OCI-M2 (cell line): Measurements from ENCODE around the gene ZNF414.
A peak's percentile ranks its signal among the peaks of the same experiment; 100 is the strongest.
"Not testable (repeated sequence)": the region's sequence is repeated elsewhere in the genome, so short reads cannot be mapped to it uniquely, and the experiment has no call there.

Experiments used
- DNase-seq: peaks from one replicate; lab custom pipeline; 2025; ENCODE audit not compliant: unreplicated experiment; lab: John Stamatoyannopoulos, UW

ZNF414 gene

DNA sequence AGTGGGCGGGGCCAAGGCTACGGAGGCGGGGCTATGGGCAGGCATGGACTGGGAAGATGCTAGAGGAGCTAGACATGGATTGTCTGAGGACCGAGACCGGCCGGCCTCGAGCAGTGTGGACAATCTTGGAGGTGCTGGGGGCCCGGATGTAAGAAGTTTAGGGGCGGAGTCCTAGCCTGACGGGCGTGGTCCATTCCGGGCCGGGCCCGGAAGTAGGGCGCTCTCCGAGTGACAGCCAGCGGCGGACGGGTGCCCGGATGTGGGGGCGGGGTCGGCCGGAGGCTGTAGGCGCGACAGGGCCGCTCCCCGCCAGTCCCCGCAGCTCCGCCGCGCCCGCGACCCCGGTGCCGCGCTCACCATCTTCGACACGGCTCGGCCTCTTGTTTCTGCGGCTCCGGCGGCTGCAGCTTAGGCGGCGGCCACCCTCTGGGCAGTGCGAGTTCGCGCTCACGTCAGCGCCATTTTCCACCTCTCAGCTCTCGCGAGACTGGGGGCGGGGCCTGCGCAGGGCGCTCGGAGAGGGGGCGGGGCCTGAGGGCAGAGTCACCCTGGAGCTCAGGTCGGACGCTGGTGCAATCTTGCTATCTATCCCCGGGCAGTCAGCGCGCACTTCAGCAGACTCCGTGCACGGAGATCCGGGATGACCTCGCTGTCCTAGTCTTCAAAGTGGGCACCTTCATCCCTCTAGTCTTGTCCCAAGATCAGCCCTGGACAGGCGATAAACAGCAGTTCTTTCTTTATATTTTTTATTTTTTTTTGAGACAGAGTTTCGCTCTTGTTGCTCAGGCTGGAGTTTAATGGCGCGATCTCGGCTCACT, at the start of gene ZNF414:
Gene ZNF414 (minus strand): TSS at position 481 of the 818 bp plus-strand sequence. CDS start 121 bp downstream, at position 360.
- peak; percentile 70 for DNase-seq

GRCh38 chr19:8561075-8561764, 47.3 kb upstream of the ZNF414 start:
- no peak for DNase-seq

DNA sequence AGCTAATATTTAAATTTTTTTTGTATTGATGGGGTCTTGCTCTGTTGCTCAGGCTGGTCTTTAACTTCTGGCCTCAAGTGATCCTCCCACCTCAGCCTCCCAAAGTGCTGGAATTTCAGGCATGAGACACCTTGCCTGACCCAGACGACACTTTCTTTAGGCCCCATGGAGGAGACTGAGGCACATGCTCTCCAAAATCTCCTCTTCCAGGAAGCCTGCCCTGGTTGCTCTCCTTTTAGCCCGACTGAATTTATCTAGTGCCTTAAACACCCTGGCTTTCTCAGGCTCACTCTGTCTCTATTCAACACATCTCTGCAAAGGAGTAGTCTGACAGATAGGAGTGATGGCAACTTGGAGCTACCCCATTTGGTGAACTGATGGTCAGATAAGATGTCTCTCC, 44.4 kb upstream of the ZNF414 start:
- DNase-seq: no peak

GRCh38 chr19:8557642-8558238, 43.8 kb upstream of the ZNF414 start:
- DNase-seq: no peak

- not testable (repeated sequence) for DNase-seq
These were observed 39.8 kb upstream of the ZNF414 start for GRCh38 chr19:8553729-8554128.

- DNase-seq: no peak
These were observed 38.8 kb upstream of the ZNF414 start for GRCh38 chr19:8552810-8553209.

- DNase-seq: no peak
These were observed 36.1 kb upstream of the ZNF414 start for GRCh38 chr19:8550070-8550469.

DNA sequence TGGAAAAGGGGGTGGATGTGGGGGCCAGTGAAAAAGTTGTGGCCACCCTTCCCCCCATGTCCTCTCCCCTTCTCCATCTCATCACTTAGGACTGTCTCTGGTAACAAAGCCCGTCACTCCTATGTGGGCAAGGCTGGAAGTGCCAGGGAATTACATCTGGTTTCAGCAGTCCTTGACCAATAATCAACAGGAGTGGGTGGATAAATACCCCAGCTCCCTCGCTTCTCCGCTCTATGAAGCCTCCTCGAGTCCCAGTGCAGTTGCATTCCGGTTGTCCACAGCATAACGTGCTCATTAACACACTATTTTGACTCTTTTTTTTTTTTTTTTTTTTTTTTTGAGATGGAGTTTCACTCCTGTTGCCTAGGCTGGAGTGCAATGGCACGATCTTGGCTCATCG, 31.8 kb upstream of the ZNF414 start:
- no peak for DNase-seq

DNA sequence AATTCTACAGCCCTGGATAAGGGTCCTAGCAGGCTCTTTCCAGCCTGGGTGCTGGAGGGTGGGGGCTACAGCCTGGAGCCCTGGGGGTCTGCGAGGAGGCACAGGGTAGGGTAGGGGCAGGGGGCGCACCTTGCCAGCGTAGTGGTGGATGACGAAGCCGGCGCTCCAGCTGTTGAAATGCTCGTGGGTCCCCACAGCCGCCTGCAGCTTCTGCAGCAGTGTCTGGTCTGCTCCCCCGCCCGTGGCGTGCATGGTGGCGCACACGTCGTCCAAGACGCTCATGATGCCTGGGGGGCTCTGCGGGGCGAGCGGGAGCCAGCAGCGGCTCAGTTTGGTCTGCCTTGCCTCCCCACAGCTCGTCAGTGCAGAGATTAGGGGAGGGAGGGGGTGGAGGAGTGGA, 30.2 kb upstream of the ZNF414 start:
- no peak for DNase-seq

- DNase-seq: no peak
These were observed 25.7 kb upstream of the ZNF414 start for GRCh38 chr19:8539621-8540149.

- no peak for DNase-seq
These were observed 23.1 kb upstream of the ZNF414 start for GRCh38 chr19:8537099-8537498.

GRCh38 chr19:8536282-8536681, 22.3 kb upstream of the ZNF414 start:
- DNase-seq: no peak

GRCh38 chr19:8532225-8532624, 18.3 kb upstream of the ZNF414 start:
- DNase-seq: no peak

GRCh38 chr19:8531470-8531869, 17.5 kb upstream of the ZNF414 start:
- no peak for DNase-seq

DNA sequence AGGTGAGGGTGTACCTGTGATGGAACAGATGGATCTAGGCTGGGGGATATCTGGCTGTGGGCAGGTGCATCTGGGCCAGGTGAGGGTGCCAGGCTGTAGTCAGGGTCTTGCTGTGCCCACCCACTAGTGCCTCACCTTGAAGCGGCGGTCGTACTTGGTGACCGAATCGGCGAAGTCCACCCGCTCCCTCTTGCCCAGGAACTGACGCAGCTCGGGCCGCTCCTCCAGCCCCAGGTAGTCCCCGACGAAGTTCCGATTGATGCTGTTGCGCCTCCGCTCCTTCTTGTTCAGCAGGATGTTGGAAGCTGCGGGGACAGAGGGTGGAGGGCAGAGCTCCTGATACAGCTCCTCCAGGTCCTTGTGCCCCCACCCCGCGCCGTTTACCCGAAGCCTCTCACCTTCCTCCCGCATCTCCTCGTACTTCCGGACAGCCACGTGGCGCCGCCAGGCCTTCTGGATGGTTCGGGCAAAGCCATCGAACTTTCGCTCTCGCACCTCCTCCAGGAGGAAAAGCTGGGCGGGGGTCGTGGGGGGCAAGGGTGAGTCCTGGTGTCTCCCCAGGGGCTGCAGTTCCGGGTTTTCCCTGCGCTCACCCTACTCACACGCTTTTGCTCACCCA, 16.2 kb upstream of the ZNF414 start:
- DNase-seq: no peak

DNA sequence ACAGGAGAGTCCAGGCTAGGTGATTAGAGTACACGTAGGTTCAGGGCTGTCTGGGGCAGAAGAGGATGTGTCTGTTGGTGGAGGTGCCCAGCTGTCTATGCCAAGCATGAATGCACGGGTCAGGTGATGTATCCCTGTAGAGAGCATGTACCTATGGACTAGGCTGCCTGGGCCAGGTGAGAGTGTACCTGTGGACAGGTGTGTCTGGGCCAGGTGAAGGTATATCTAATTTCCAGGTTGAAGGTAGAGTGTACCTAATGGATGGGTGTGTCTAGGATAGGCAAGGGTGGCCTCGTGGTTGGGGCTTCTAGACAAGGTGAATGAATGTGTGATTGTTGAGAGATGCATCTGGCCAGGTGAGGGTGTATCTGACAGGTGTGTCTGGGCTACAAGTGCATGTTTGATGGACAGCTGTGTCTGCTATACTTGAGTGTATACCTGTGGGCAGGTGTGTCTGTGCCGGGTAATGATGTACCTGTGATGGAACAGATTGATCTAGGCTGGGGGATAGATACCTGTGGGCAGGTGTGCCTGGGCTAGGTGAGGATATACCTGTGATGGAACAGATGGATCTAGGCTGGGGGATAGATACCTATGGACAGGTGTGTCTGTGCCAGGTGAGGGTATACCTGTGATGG, 15.5 kb upstream of the ZNF414 start:
- no peak for DNase-seq

DNA sequence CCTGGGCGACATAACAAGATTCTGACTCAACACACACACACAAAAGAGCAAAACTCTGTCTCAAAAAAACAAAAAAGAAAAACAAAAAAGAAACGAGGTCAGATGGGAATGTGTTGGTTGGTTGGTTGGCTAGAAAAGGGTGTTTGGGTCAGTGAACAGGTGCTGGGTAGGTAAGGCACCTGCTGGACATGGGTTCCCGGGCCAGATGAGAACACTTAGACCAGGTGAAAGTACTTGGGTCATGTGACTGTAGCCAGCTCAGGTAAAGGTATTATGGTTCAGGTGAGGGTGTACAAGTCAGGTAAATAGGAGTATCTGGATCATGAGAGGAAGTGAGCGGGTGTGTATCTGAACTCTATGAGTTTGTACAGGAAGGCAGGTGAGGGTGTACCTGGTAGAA, 14.5 kb upstream of the ZNF414 start:
- DNase-seq: no peak

DNA sequence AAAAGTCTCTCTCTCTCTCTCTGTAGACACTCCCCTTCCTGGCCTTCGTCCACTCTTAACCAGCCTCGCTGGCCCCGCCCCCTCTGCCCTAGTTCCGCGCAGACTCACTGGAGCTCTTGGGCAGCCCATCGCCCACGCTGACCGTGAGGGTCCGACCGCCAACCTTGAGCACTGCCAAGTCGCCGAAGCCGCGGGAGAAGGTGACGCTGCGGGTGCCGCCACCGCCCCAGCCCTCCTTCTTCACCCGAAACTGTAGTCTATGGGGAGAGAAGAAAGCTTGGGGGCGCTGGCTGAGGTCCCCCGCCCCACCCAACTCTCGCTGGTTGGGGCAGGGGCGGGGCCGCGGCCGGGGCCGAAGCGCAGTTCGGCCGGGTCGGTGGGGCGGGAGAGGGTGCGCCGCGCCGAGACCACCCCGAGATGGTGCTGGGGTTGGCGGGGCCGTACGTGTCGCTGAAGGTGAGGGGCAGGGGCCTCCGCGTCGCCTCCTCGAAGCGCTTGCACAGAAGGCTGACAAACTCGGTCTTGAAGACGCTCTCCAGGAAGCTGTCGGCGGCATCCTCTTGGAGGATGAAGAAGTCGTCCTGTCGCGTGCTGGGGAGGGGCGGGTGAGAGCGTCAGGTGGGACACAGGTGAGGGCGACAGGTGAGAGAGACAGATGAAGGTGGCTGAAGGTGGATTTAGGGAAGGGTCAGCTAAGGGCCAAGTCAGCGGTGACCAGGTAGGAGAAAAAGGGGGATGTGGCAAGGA, 12.6 kb upstream of the ZNF414 start:
- DNase-seq: no peak

DNA sequence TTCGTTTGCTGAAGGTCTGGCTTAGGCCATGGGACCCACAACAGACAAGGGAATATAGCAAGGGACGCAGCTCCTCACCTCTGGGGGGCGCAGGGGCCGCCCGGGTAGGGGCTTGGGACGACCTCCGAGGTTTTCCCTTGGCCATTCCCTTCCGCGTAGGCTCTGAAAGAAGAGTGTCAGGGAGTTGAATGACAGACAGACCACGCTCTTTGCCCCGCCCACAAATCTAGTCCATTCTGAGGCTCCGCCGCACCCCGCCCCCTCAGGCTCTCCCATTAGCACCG, 11.4 kb upstream of the ZNF414 start:
- no peak for DNase-seq

- no peak for DNase-seq
These were observed 5.4 kb upstream of the ZNF414 start for GRCh38 chr19:8519388-8519787.
